HG03060 (cell line): ENCODE results near the gene CTSK.
"Not testable (repeated sequence)": the region's sequence is repeated elsewhere in the genome, so short reads cannot be mapped to it uniquely, and the experiment has no call there.

Experiments used
- ATAC-seq: cut with Tn5 transposase; IDR thresholded peaks from one replicate; pipeline ENCODE4 v1.9.1; 2021; ENCODE audit warnings: low read depth, moderate number of reproducible peaks; ENCODE audit not compliant: unreplicated experiment

CTSK gene

GRCh38 chr1:150808121-150808520 is at the start of gene CTSK:
Gene CTSK, minus strand, starts transcription at chr1:150808260. Its CDS starts 1,455 bp downstream, at chr1:150806805.
- ATAC-seq: no peak

GRCh38 chr1:150852734-150853133 is 44.7 kb upstream of the CTSK start:
- ATAC-seq: not testable (repeated sequence)

DNA sequence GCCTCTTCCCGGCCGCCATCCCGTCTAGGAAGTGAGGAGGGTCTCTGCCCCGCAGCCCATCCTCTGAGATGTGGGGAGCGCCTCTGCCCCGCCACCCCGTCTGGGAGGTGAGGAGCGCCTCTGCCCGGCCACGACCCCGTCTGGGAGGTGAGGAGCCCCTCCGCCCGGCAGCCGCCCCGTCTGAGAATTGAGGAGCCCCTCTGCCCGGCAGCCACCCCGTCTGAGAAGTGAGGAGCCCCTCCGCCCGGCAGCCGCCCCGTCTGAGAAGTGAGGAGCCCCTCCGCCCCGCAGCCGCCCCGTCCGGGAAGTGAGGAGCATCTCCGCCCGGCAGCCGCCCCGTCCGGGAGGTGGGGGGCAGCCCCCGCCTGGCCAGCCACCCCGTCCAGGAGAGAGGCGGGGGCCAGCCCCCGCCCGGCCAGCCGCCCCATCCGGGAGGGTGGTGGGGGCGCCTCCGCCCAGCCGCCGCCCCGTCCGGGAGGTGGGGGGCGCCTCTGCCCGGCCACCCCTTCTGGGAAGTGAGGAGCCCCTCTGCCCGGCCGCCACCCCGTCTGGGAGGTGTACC is 42.8 kb upstream of the CTSK start:
- not testable (repeated sequence) for ATAC-seq

- no peak for ATAC-seq
Measured at GRCh38 chr1:150846473-150847146, 38.5 kb upstream of the CTSK start.

DNA sequence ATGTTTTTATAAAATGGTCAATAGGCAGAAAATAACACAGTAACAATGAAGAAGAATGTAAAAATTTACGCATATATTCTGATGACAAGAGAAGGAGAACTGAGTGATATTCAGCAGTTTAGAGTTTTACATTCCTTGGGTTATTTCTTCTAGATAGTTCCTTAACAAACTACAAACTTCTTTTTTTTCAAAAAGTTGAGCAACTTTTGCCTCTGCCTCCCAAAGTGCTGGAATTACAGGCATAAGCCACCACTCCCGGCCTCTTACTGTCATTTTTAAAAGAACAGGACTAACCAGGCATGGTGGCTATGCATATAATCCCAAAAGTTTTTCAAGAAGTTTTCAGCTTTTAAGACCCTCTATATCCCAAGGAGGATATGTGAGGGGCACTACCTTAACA is 35.4 kb upstream of the CTSK start:
- ATAC-seq: no peak

- ATAC-seq: no peak
Measured at GRCh38 chr1:150842964-150843363, 34.9 kb upstream of the CTSK start.

GRCh38 chr1:150842343-150842742 is 34.3 kb upstream of the CTSK start:
- no peak for ATAC-seq

DNA sequence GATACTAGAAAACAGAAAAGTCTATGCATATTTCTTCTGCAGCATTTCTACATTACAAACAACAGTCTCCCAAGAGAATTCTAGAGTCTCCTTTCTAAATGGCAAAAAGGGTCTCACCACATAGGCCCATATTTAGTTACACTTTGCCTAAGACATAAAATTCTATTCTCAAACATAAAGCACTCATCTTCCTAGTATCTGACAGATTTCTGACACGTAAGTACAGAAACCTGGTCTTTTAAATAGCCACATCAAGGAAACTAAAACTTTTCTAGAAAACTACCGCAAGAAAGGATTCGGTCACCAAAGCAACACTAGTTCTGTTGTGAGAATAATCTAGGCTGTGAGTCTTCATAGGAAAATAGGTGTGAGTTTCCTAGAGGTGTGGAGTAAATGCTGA is 33.6 kb upstream of the CTSK start:
- ATAC-seq: no peak

GRCh38 chr1:150840850-150841249 is 32.8 kb upstream of the CTSK start:
- not testable (repeated sequence) for ATAC-seq

DNA sequence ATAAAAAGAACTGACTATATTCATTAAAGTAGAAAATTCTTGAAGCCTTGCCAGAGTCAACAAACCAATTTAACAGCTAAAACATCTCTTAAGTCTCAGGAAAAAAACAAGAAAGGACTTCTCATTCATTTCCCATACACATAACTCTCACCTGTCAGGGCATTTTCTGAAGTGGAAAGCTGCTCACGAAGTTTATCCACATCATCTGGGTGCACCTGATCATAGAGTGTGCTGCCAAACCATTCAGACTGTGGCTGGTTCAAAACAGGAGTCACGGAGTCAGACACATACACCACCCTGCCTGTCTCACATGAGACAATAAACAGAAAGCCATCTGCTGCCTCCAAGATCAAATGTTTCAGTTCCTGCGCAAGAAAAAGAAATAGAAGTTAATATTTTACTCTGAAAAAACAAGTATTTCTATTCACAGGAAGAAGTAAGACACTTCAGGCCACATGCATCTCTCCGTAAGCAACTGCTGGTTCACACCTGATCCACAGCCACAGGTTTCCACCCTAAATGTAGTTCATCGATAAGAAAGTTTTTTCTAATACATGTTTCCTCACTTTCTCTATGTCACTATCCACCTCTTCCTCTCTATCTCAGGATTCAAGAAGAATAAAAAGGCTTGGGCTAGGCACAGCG is 28.2 kb upstream of the CTSK start:
- no peak for ATAC-seq

GRCh38 chr1:150833961-150834360 is 25.9 kb upstream of the CTSK start:
- ATAC-seq: not testable (repeated sequence)

DNA sequence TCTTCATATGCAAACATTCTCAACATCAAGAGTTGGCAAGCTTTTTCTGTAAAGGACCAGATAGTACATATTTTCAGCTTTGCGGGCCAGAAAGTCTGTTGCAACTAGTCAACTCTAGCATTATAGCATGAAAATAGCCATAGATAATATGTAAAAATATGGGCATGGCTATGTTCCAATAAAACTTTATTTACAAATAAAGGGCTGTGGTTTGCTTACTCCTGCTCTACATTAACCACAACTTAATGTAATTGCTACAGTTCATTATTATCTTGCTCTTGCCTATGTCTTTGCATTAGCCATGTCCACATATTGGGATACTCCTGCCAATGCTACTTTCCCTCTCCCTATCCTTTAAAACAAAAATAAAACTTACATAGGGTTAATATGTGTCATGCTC is 24.5 kb upstream of the CTSK start:
- no peak for ATAC-seq

- no peak for ATAC-seq
Measured at GRCh38 chr1:150829751-150830150, 21.7 kb upstream of the CTSK start.

DNA sequence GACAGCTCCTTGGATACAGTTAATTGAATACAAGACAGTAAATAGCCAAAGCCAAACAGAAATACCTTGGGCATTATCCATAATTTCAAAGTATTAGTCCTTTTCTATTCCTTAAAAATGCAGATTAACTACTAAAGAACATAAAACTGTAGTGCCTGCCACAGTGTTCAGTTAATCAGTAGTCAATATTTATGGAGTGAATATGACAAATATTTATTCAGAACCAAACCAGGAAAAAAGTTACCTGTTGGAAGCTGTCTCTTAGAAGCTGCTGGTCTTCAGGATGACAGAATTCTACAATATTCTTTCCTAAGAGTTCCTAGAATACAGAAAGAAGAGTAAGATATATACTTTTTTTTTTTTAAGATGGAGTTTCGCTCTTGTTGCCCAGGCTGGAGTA is 18.2 kb upstream of the CTSK start:
- no peak for ATAC-seq

DNA sequence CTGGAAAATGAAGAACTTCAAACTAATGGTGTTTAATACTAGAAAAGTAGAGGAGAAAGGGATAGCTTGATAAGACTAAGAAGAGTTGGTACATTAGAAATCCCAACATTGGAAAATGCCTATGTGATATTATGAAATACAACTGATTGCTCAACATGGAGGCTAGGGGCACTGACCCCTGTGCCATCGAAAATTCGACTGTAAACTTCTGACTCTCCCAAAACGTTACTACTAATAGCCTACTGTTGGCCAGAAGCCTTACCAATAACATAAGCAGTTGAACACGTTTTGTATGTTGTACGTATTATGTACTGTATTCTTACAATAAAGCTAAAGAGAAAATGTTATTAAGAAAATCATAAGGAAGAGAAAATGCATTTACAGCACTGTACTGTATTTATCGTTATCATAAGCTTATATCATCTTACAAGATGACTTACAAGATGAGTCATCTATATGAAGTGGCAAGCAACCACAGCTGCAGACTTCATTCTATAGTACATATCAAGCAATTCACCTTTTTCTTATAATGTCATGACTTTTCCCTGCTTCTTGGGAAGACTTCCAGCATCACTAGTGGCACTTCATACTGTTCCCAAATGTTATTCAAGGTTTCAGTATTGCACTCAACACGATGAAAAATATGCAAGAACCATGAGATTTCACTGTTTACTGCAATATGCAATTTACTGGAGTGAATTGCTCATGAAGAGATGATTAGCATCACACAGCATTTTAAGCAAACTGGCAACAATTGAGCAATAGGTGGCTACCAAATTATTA is 12.9 kb upstream of the CTSK start:
- no peak for ATAC-seq

GRCh38 chr1:150815871-150816270 is 7.8 kb upstream of the CTSK start:
- ATAC-seq: no peak

- no peak for ATAC-seq
Measured at GRCh38 chr1:150813028-150813707, 5.1 kb upstream of the CTSK start.

DNA sequence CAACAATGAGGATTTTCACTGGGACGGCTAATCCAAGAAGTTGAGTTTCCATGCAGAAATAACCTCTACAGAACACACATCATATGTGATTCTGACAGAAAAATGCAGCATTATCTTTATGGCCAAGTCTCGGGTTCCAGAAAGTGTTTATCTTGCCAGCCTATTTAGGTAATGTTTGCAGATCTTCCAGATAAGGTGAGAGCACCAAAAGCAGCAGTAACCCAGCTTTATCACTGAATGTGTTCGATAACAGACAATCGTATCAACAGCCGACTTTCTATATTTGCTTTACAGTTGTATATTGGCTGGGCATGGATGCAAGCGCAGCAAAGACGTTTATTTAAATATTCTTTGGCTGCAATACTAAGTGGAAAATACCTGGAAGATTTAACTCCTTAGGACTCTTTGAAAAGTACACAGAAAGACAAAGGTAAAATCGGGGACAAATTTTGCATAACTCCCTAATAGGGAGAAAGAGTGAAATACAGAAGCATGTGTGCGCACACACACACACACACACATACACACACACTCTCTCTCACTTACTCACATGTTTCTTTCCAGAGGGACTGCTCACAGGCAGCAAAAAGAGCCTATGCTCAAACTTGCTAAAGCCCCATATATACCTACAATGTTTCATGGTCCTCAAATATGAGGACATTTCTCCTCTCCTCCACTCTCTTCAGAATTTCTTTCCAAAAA is 3.0 kb upstream of the CTSK start:
- no peak for ATAC-seq

DNA sequence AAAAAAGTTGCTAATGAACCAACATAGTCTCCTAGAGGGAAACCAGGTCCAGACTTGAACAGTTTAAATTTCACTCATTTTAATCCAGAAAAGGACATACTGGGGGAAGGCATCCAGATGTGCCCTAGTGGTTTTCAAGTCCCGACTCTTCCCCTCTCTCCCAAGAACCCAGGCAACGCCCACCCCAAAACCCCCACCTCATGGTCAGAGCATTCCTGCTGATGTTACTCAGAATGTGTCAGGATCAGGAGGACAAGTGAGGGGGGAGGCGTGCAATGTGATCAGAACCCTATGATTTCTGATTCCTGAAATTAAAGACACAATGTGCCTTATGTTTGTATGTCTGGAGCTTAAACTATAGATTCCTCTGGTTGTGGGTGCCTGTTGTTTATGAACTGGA is 1.6 kb upstream of the CTSK start:
- ATAC-seq: no peak

DNA sequence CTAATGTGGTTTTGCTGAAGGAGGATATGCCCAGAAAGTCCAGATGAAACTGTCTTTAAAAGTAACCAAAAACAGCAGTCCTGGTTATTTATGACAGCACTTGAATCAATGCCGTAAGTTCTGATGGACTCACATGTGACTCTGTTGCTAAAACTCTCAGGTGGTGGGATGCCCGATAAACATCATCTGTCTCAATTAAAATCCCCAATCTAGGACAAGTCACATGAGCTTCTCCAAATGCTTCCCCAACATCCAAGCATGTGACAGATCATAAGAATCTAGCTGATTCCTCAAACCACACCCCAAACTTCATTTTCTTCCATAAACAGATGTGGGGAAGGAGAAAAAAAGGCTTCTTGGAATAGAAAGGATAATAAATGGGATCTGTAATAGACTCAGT is 786 bp upstream of the CTSK start:
- ATAC-seq: no peak
